Mammary epithelial cell (primary cell): Measurements from ENCODE around the gene EPC1.
"Not testable (repeated sequence)": the region's sequence is repeated elsewhere in the genome, so short reads cannot be mapped to it uniquely, and the experiment has no call there.

Experiments
- CTCF ChIP-seq, 2 donors: IDR thresholded peaks in 1 of 2; conservative IDR thresholded peaks in 1 of 2; 2 replicates each; pipeline ENCODE4 v1.5.1; 2011 to 2012; ENCODE audit warnings: inconsistent platforms in 2 of 2, low read length in 2 of 2, mild to moderate bottlenecking in 2 of 2, control low read depth in 1 of 2, low read depth in 1 of 2; ENCODE audit not compliant: insufficient read depth in 1 of 2; ENCODE audit errors: extremely low read depth in 1 of 2
- EZH2 ChIP-seq: IDR thresholded peaks from 2 replicates; pipeline ENCODE4 v1.6.1; 2012; ENCODE audit warnings: low read length, inconsistent platforms, borderline replicate concordance

- not testable (repeated sequence) for TF ChIP-seq CTCF (conservative IDR thresholded peaks at IDR 0.05 in 1 of 2, IDR thresholded peaks at IDR 0.05 in 1 of 2; ENCODE audit: extremely low read depth in 1 of 2, insufficient read depth in 1 of 2, low read depth in 1 of 2, low read length in 2 of 2); EZH2
Observed at GRCh38 chr10:32218206-32219044, 128.5 kb downstream of the EPC1 start.
